ENCODE measurements around the gene ALK.

DNA sequence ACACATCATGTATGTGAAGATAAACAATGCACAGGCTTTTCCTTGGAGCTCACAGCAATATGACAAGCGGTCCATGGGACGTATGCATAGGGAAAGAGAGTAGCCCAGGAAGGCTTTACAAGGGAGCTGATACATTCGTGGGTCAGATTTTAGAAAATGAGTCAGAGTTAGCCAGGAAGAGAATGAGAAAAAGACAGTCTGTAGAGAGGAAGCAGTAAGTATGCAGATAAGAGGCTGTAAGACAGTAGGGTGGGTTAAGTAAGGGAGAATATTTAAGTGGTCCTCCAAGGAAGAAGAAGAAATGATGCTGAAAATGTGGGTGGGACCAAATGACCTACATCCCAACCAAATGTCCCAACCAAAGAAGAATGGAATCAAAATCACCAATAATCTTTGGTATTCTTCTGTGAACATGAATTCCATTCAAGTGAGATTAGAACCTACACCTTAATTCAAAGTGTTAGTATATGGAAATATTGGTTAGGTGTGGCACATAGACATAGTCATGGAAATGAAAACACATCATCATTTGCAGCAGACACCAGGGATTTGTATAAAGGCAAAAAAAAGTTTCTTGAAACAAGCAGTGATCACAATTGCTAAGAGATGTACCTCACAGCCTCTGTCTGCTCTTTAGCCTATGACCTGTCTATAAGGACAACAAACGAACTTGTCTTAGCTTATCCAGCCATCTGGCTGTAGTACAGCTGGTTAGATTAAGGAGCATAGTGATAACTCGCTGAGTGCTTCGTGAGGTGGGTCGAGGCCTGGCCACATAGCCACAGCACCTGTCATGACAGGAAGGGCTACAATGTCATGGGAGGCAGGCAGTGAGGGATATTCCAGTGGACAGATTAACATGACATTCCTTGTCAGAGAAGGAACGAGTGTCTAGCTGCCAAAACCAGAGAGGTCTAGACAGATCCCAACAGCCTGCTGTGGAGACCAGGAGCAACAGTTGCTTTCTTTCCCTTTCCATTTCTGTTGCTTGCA lies 133.6 kb downstream of the ALK start:
- TF ChIP-seq, protein P1, sequence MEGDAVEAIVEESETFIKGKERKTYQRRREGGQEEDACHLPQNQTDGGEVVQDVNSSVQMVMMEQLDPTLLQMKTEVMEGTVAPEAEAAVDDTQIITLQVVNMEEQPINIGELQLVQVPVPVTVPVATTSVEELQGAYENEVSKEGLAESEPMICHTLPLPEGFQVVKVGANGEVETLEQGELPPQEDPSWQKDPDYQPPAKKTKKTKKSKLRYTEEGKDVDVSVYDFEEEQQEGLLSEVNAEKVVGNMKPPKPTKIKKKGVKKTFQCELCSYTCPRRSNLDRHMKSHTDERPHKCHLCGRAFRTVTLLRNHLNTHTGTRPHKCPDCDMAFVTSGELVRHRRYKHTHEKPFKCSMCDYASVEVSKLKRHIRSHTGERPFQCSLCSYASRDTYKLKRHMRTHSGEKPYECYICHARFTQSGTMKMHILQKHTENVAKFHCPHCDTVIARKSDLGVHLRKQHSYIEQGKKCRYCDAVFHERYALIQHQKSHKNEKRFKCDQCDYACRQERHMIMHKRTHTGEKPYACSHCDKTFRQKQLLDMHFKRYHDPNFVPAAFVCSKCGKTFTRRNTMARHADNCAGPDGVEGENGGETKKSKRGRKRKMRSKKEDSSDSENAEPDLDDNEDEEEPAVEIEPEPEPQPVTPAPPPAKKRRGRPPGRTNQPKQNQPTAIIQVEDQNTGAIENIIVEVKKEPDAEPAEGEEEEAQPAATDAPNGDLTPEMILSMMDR (IDR thresholded peaks at IDR 0.05), result no peak
- TF ChIP-seq POLR2AphosphoS5 (IDR thresholded peaks at IDR 0.05), result no peak
